ENCODE results near the gene ATP2B1. TPM values are rescaled to one million over a fixed set of nuclear protein-coding genes. Genes with fewer than 3 reads are reported as not detected.
A peak's percentile ranks its signal among the peaks of the same experiment; 100 is the strongest.

Gene ATP2B1
- total RNA-seq, 1 experiment from 2014 or later = 48.5 TPM

GRCh38 chr12:89559753-89560152 is 148.9 kb downstream of the ATP2B1 start:
- H2AFZ ChIP-seq (ENCODE audit: low read length) = no peak overlapping the region
- no peaks in the 10 kb centered on the region for H3K79me2 ChIP-seq (ENCODE audit: low read length)
- no peak overlapping the region for H3K9ac ChIP-seq (ENCODE audit: low read length)
- intact Hi-C loops (cut with micrococcal nuclease) = no loop called here
- no peaks in the 10 kb centered on the region for H3K9me2 ChIP-seq (replicated peaks; ENCODE audit: low read length)
- no peak overlapping the region for H3K27ac ChIP-seq (ENCODE audit: low read length)
- ATAC-seq (no peak), DNase-seq (no peak)
- no peaks in the 10 kb centered on the region for H3K9me3 ChIP-seq (ENCODE audit: low read length)
- no peaks in the 10 kb centered on the region for H3F3A ChIP-seq (ENCODE audit: low read length, unreplicated experiment)
- no peaks in the 10 kb centered on the region for H3K36me3 ChIP-seq (ENCODE audit: low read depth, low read length)
- no peaks in the 10 kb centered on the region for H4K20me1 ChIP-seq (ENCODE audit: low read length)
- no TSS peak for BruUV-seq (replicated peaks)
- ChIA-PET POLR2A (ENCODE audit: unreplicated experiment) (no interaction called here), CTCF (no interaction called here)
- H3K4me1 ChIP-seq (ENCODE audit: insufficient read depth, low read length) = no peaks in the 10 kb centered on the region; the same call in 1 of the 2 replicates
- H3K27me3 ChIP-seq (ENCODE audit: low read length) = no peaks in the 10 kb centered on the region
- H3K4me2 ChIP-seq (ENCODE audit: low read length) = no peak overlapping the region
- H3K4me3 ChIP-seq (ENCODE audit: low read length) = no peak overlapping the region
- TF ChIP-seq CTCF (conservative IDR thresholded peaks at IDR 0.05; ENCODE audit: low read depth, low read length) (no peak), EZH2phosphoT487 (IDR thresholded peaks at IDR 0.05; ENCODE audit: borderline replicate concordance, low read length) (no peak), EZH2 (IDR thresholded peaks at IDR 0.05; ENCODE audit: low read length, unreplicated experiment) (no peak)

GRCh38 chr12:89556976-89557375 is 151.7 kb downstream of the ATP2B1 start:
- POLR2A ChIA-PET (ENCODE audit: unreplicated experiment) = no interaction called here
- CTCF ChIA-PET = no interaction called here

More at GRCh38 chr12:89556976-89557375, 151.7 kb downstream of the ATP2B1 start:
- ATAC-seq = peak; percentile 31; the same call in 1 of the 2 replicates
- Histone ChIP-seq H4K20me1 (ENCODE audit: low read length) (no peaks in the 10 kb centered on the region), H3K27me3 (ENCODE audit: low read length) (no peaks in the 10 kb centered on the region), H3K4me2 (ENCODE audit: low read length) (no peak overlapping the region), H3K9ac (ENCODE audit: low read length) (no peak overlapping the region), H3K4me3 (ENCODE audit: low read length) (no peak overlapping the region), H3K4me1 (ENCODE audit: insufficient read depth, low read length) (no peaks in the 10 kb centered on the region; the same call in 1 of the 2 replicates), H3K27ac (ENCODE audit: low read length) (no peak overlapping the region), H3K9me3 (ENCODE audit: low read length) (no peaks in the 10 kb centered on the region), H3K9me2 (replicated peaks; ENCODE audit: low read length) (no peaks in the 10 kb centered on the region), H3F3A (ENCODE audit: low read length, unreplicated experiment) (no peaks in the 10 kb centered on the region), H2AFZ (ENCODE audit: low read length) (no peak overlapping the region), H3K79me2 (ENCODE audit: low read length) (no peaks in the 10 kb centered on the region), H3K36me3 (ENCODE audit: low read depth, low read length) (no peaks in the 10 kb centered on the region)
- intact Hi-C loops (cut with micrococcal nuclease) = no loop called here
- TF ChIP-seq CTCF (conservative IDR thresholded peaks at IDR 0.05; ENCODE audit: low read depth, low read length) = no peak
- TF ChIP-seq EZH2 (IDR thresholded peaks at IDR 0.05; ENCODE audit: low read length, unreplicated experiment) = no peak
- TF ChIP-seq EZH2phosphoT487 (IDR thresholded peaks at IDR 0.05; ENCODE audit: borderline replicate concordance, low read length) = no peak
- peak; percentile 53 for DNase-seq
- no TSS peak for BruUV-seq (replicated peaks)
